Colonic mucosa (tissue), 4 donors: Measurements from ENCODE around the gene PIGU. TPM values are rescaled to one million over a fixed set of nuclear protein-coding genes. Genes with fewer than 3 reads are reported as not detected.

Source experiments
- DNase-seq: peaks from one replicate; pipeline ENCODE4 v3.0.0-alpha.2; 2020
- H3K27ac ChIP-seq: fragments of 200-600 bp; one replicate; pipeline ENCODE4 v1.8.0; 2021
- H3K27me3 ChIP-seq: fragments of 200-600 bp; one replicate; pipeline ENCODE4 v1.8.0; 2021
- H3K36me3 ChIP-seq: fragments of 200-600 bp; one replicate; pipeline ENCODE4 v1.8.0; 2021
- H3K4me1 ChIP-seq: fragments of 200-600 bp; one replicate; pipeline ENCODE4 v1.8.0; 2021; ENCODE audit warnings: mild to moderate bottlenecking
- H3K4me3 ChIP-seq: fragments of 200-600 bp; one replicate; pipeline ENCODE4 v1.8.0; 2021
- H3K9ac ChIP-seq, 2 donors: one replicate each; pipeline ENCODE4 v1.7.0; 2013; ENCODE audit warnings: control low read depth in 2 of 2, low read depth in 2 of 2, low read length in 2 of 2
- H3K9me3 ChIP-seq: fragments of 200-600 bp; one replicate; pipeline ENCODE4 v1.8.0; 2021
- CTCF ChIP-seq: fragments of 200-600 bp; IDR thresholded peaks from one replicate; pipeline ENCODE4 v1.8.0; 2022; ENCODE audit warnings: antibody characterized with exemption, mild to moderate bottlenecking
- intact Hi-C: fragments of 100-400 bp; cut with DNase I; formaldehyde crosslinking; loops from one replicate; pipeline ENCODE4 v1.14.1; 2022
- total RNA-seq, 2 donors: library from RNA; stranded (reverse); fragmentation: NEBNext Ultra II Directional in 1 of 2; extraction: Animal tissue kit (Norgen Biotek cat#: 25700) in 1 of 2; gene quantifications; one replicate each; pipeline ENCODE4 v1.2.1, GENCODE V29; 2021
- donor health status: healthy.
- donor health status: DM: no; HTN: no; CAD: no.
- donor health status: DM: no; HTN: no; CAD: no.

The PIGU gene
- total RNA-seq, 2 donors from 2014 or later, result 22.3 to 32.6 TPM

- TF ChIP-seq CTCF, result no peak
- intact Hi-C loops, result loop anchor here (5.0 to 10.0 kb wide), 2 partner anchors 55 to 128 kb away; no protein-coding TSS in a partner anchor
- Histone ChIP-seq H3K36me3 (no peaks in the 10 kb centered on the region), H3K4me1 (peaks cover 6% of the 10 kb centered on the region), H3K4me3 (peak overlapping the region; percentile 51), H3K27ac (peak overlapping the region; percentile 61), H3K9me3 (no peaks in the 10 kb centered on the region), H3K27me3 (no peaks in the 10 kb centered on the region), H3K9ac (peak overlapping the region; percentile 75)
- DNase-seq, result peak; percentile 77
Measured at GRCh38 chr20:34709831-34710567, 33.1 kb upstream of the PIGU start.

- H3K9me3 ChIP-seq, result no peaks in the 10 kb centered on the region
- H3K27ac ChIP-seq, result peak overlapping the region; percentile 61
- DNase-seq, result peak; percentile 92
- peak overlapping the region; percentile 51 for H3K4me3 ChIP-seq
- peak overlapping the region; percentile 75 for H3K9ac ChIP-seq
- no peaks in the 10 kb centered on the region for H3K27me3 ChIP-seq
- peaks cover 6% of the 10 kb centered on the region for H3K4me1 ChIP-seq
- no peaks in the 10 kb centered on the region for H3K36me3 ChIP-seq
- no peak for TF ChIP-seq CTCF
- intact Hi-C loops, result loop anchor here (5.0 kb wide), 1 partner anchor 127 kb away; no protein-coding TSS in a partner anchor
Measured at GRCh38 chr20:34709044-34709830, 32.3 kb upstream of the PIGU start.

GRCh38 chr20:34708621-34709043, 31.7 kb upstream of the PIGU start:
- intact Hi-C loops, result loop anchor here (5.0 kb wide), 1 partner anchor 126 kb away; no protein-coding TSS in a partner anchor

GRCh38 chr20:34706912-34707784, 30.3 kb upstream of the PIGU start:
- no peak for DNase-seq

More at GRCh38 chr20:34708621-34709043, 31.7 kb upstream of the PIGU start:
- H3K27ac ChIP-seq, result peak overlapping the region; percentile 61
- peak; percentile 51 for TF ChIP-seq CTCF
- peak overlapping the region; percentile 75 for H3K9ac ChIP-seq
- DNase-seq, result peak; percentile 77
- H3K4me3 ChIP-seq, result peak overlapping the region; percentile 51
- no peaks in the 10 kb centered on the region for H3K27me3 ChIP-seq
- H3K4me1 ChIP-seq, result peaks cover 6% of the 10 kb centered on the region
- H3K9me3 ChIP-seq, result no peaks in the 10 kb centered on the region
- no peaks in the 10 kb centered on the region for H3K36me3 ChIP-seq

More at GRCh38 chr20:34706912-34707784, 30.3 kb upstream of the PIGU start:
- H3K36me3 ChIP-seq, result no peaks in the 10 kb centered on the region
- no peak for TF ChIP-seq CTCF
- H3K27ac ChIP-seq, result no peak overlapping the region
- H3K4me3 ChIP-seq, result no peak overlapping the region
- H3K4me1 ChIP-seq, result peaks cover 6% of the 10 kb centered on the region
- intact Hi-C loops, result loop anchor here (5.0 kb wide), 1 partner anchor 125 kb away; no protein-coding TSS in a partner anchor
- H3K27me3 ChIP-seq, result no peaks in the 10 kb centered on the region
- peak overlapping the region; percentile 3 to 98 for H3K9ac ChIP-seq
- H3K9me3 ChIP-seq, result no peaks in the 10 kb centered on the region
